Right lung (tissue), 5 donors: Measurements from ENCODE around the gene MAEA. TPM values are rescaled to one million over a fixed set of nuclear protein-coding genes. Genes with fewer than 3 reads are reported as not detected.

Source experiments
- DNase-seq, 2 donors: peaks; one replicate each; pipeline ENCODE4 v3.0.0-alpha.2; 2013
- polyA plus RNA-seq, 5 donors: library from polyadenylated mRNA; unstranded; fragments of 120-200 nt; gene quantifications; one replicate each; pipeline versions ENCODE4 v1.2.1 to v1.2.3, GENCODE V29; 2013; ENCODE audit warnings: inconsistent platforms in 1 of 5, low replicate concordance in 1 of 5; ENCODE audit not compliant: insufficient read length in 5 of 5, insufficient read depth in 1 of 5

The MAEA gene
- polyA plus RNA-seq, 5 donors = 44.4 to 69.1 (median 58.5) TPM

GRCh38 chr4:1376391-1376840 lies 86.7 kb downstream of the MAEA start:
- DNase-seq = no peak

- no peak for DNase-seq
Observed at GRCh38 chr4:1376841-1377605, 87.3 kb downstream of the MAEA start.

GRCh38 chr4:1377606-1378261 lies 88.0 kb downstream of the MAEA start:
- no peak for DNase-seq

- DNase-seq = no peak
Observed at GRCh38 chr4:1378559-1379231, 89.0 kb downstream of the MAEA start.

DNA sequence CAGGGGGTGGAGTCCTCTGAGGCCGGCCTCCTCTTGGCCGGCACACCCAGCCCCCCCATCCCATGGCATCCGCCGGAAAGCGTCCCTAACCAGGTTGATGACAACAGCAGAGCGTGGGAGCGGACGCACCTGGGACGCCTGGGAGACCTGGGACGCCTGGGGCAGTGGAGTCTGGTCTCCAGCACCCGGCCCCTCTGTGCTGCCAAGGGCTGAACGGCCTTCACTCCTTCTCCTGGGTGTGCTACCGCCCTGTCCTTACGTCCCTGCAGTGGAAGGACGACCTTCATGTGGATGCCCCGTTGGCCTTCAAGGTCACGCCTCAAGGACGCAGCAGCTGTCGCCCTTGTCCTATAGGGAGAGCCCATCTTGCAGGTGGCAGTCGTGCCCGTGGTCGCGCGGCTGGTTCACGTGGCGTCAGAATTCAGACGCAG lies 89.7 kb downstream of the MAEA start:
- DNase-seq = no peak

DNA sequence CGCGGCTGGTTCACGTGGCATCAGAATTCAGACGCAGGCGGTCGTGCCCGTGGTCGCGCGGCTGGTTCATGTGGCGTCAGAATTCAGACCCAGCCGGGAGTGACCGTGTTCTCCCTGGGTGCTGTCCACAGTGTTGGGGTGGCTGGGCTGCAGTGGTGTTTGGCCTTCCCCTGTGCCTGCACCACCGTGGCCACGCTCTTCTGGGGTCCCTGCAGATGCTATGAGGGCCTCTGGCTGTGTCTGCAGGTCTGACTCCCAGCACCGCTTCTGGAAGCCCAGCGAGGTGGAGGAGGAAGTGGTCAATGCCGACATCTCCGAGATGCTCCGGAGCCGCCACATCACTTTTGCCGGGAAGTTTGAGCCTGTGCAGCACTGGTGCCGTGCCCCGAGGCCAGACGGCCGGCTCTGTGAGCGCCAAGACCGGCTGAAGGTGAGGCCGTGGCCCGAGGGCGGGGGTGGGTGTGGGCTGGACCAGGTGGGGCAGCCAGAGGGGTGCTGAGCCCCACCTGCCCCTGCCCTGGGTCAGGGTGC lies 90.2 kb downstream of the MAEA start:
- DNase-seq = no peak

DNA sequence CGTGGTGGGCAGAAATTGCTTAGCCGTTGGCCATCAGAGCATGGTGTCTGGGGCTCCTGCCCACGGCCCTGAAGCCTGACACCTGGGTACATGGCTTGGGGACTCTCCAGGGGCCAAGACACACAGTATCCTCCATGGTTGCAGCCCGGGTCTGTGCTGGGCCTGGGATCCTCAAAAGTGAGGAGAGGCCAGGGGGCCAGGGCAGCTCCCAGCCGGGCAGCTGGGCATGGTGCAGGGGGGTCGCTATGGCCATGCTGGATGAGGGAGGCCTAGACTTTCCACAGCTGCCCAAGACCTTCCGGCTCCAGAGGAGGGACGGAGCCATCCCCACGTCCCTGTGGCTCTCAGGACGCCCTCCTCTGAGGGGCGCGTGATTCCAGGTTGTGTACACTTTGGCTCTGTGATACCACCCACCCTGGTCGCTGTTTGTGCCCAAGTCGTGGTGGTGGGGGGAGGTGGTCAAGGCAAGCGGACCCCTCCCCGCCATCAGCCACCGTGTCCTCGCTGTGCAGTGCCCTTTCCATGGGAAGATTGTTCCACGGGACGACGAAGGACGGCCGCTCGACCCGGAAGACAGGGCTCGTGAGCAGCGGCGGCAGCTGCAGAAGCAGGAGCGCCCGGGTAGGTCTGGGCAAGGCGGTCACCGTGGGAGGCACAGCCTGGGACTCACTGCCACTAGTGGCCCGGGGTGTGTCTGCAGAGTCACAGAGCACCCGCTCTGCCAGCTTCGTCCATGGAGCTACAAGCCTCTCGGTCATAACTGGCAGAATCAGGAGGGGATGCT lies 90.9 kb downstream of the MAEA start:
- no peak for DNase-seq

GRCh38 chr4:1381181-1381621 lies 91.5 kb downstream of the MAEA start:
- DNase-seq = no peak

GRCh38 chr4:1381944-1382541 lies 92.4 kb downstream of the MAEA start:
- no peak for DNase-seq

- DNase-seq = no peak
Observed at GRCh38 chr4:1382776-1383727, 93.4 kb downstream of the MAEA start.

DNA sequence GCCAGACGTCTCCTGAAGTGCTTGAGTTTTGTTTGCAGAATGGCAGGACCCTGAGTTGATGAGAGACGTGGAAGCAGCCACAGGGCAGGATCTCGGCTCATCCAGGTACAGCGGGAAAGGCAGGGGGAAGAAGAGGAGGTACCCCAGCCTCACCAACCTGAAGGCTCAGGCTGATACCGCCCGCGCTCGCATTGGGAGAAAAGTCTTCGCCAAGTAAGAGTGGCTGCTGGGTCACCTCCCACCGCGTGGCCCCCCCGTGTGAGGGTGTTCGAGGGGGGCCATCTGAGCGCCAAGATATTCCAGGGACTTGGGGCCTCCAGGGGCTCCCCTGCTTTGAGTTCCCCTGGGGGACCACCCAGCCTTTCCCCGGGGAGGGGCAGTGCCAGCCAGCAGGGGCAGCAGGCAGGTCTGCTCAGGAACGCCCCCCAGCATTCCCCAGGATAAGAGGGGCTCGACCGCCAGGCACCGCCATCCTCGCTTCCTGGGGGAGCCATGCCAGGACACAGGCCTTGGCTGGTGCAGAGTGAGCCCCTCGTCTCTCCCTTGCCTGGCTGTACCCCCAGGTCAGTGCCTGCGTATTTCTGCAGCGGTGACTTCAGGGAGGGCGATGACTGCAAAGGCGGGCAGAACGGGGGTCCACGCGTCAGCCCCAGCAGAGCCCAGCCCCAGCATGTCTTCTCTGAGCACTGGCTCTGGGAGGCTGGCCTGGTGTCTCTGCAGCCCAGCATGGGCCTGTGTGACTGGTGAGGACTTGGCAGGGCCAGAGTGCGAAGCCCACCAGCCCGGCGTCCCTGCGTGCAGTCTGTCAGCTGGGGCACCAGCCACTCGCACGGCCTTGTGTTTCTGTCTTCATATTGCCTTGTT lies 94.3 kb downstream of the MAEA start:
- no peak for DNase-seq

- DNase-seq = no peak
Observed at GRCh38 chr4:1384675-1385372, 95.1 kb downstream of the MAEA start.

- no peak for DNase-seq
Observed at GRCh38 chr4:1385373-1386340, 96.0 kb downstream of the MAEA start.
